HG03521 (cell line): ENCODE results near the gene KCNIP4.

Experiments used
- ATAC-seq: cut with Tn5 transposase; IDR thresholded peaks from one replicate; pipeline ENCODE4 v1.9.1; 2021; ENCODE audit warnings: mild to moderate bottlenecking, moderate library complexity; ENCODE audit not compliant: unreplicated experiment

The KCNIP4 gene

GRCh38 chr4:21476757-21477156, 471.8 kb downstream of the KCNIP4 start:
- no peak for ATAC-seq

- ATAC-seq, result no peak
Measured at GRCh38 chr4:21474195-21474594, 474.4 kb downstream of the KCNIP4 start.

- ATAC-seq, result no peak
Measured at GRCh38 chr4:21470535-21470934, 478.0 kb downstream of the KCNIP4 start.

- ATAC-seq, result no peak
Measured at GRCh38 chr4:21469438-21470300, 478.9 kb downstream of the KCNIP4 start.

GRCh38 chr4:21467551-21467950, 481.0 kb downstream of the KCNIP4 start:
- no peak for ATAC-seq

- ATAC-seq, result no peak
Measured at GRCh38 chr4:21457086-21457840, 491.3 kb downstream of the KCNIP4 start.

- ATAC-seq, result no peak
Measured at GRCh38 chr4:21454831-21455230, 493.7 kb downstream of the KCNIP4 start.

GRCh38 chr4:21454201-21454600, 494.4 kb downstream of the KCNIP4 start:
- ATAC-seq, result no peak

- no peak for ATAC-seq
Measured at GRCh38 chr4:21452931-21453330, 495.6 kb downstream of the KCNIP4 start.

GRCh38 chr4:21451032-21451431, 497.5 kb downstream of the KCNIP4 start:
- ATAC-seq, result no peak

GRCh38 chr4:21450331-21450730, 498.2 kb downstream of the KCNIP4 start:
- ATAC-seq, result no peak

GRCh38 chr4:21447301-21448054, 501.1 kb downstream of the KCNIP4 start:
- ATAC-seq, result no peak

GRCh38 chr4:21420166-21420565, 528.4 kb downstream of the KCNIP4 start:
- no peak for ATAC-seq

GRCh38 chr4:21415728-21416127, 532.8 kb downstream of the KCNIP4 start:
- no peak for ATAC-seq

- ATAC-seq, result no peak
Measured at GRCh38 chr4:21413807-21414370, 534.7 kb downstream of the KCNIP4 start.

- ATAC-seq, result no peak
Measured at GRCh38 chr4:21411086-21411485, 537.5 kb downstream of the KCNIP4 start.

- ATAC-seq, result no peak
Measured at GRCh38 chr4:21410372-21410771, 538.2 kb downstream of the KCNIP4 start.

GRCh38 chr4:21387683-21388082, 560.9 kb downstream of the KCNIP4 start:
- no peak for ATAC-seq

GRCh38 chr4:21386166-21386780, 562.3 kb downstream of the KCNIP4 start:
- ATAC-seq, result no peak

GRCh38 chr4:21385706-21386105, 562.9 kb downstream of the KCNIP4 start:
- ATAC-seq, result no peak

- no peak for ATAC-seq
Measured at GRCh38 chr4:21384609-21385008, 564.0 kb downstream of the KCNIP4 start.
